Hepatocyte (in vitro differentiated cells): ENCODE results near the gene PLXND1. TPM values are rescaled to one million over a fixed set of nuclear protein-coding genes. Genes with fewer than 3 reads are reported as not detected.

Experiments
- DNase-seq: peaks from one replicate; pipeline ENCODE4 v3.0.0-alpha.2; 2016; ENCODE audit warnings: low spot score
- H2AFZ ChIP-seq: fragments of 200-600 bp; sonication (generic); 2 replicates; pipeline ENCODE4 v1.6.0; 2016; ENCODE audit warnings: antibody characterized with exemption, mild to moderate bottlenecking
- H3K27ac ChIP-seq: fragments of 200-600 bp; sonication (generic); 2 replicates; pipeline ENCODE4 v1.5.1; 2016; ENCODE audit warnings: mild to moderate bottlenecking
- H3K27me3 ChIP-seq: fragments of 200-600 bp; sonication (generic); 2 replicates; pipeline ENCODE4 v1.6.1; 2016
- H3K36me3 ChIP-seq: fragments of 200-600 bp; sonication (generic); replicated peaks from 2 replicates; pipeline ENCODE4 v1.5.1; 2016; ENCODE audit warnings: low read depth; ENCODE audit not compliant: insufficient read depth
- H3K4me1 ChIP-seq: fragments of 200-600 bp; sonication (generic); 2 replicates; pipeline ENCODE4 v1.5.1; 2016; ENCODE audit warnings: mild to moderate bottlenecking, moderate library complexity; ENCODE audit not compliant: insufficient read depth
- H3K4me2 ChIP-seq: fragments of 200-600 bp; sonication (generic); 2 replicates; pipeline ENCODE4 v1.6.0; 2016
- H3K4me3 ChIP-seq: fragments of 200-600 bp; sonication (generic); 2 replicates; pipeline ENCODE4 v1.5.1; 2016; ENCODE audit warnings: mild to moderate bottlenecking
- H3K79me2 ChIP-seq: fragments of 200-600 bp; sonication (generic); 2 replicates; pipeline ENCODE4 v1.6.0; 2017; ENCODE audit warnings: mild to moderate bottlenecking
- H3K9me2 ChIP-seq: fragments of 200-600 bp; sonication (generic); replicated peaks from 2 replicates; pipeline ENCODE4 v1.6.0; 2017; ENCODE audit warnings: mild to moderate bottlenecking; ENCODE audit not compliant: insufficient read depth
- H3K9me3 ChIP-seq: fragments of 200-600 bp; sonication (generic); 2 replicates; pipeline ENCODE4 v1.5.1; 2016; ENCODE audit warnings: low read depth, mild to moderate bottlenecking
- H4K20me1 ChIP-seq: fragments of 200-600 bp; sonication (generic); 2 replicates; pipeline ENCODE4 v1.6.0; 2016; ENCODE audit warnings: mild to moderate bottlenecking; ENCODE audit not compliant: insufficient read depth, poor library complexity, severe bottlenecking
- EZH2 ChIP-seq: fragments of 200-600 bp; sonication (generic); IDR thresholded peaks from 2 replicates; pipeline ENCODE4 v1.6.1; 2016; ENCODE audit warnings: antibody characterized with exemption, mild to moderate bottlenecking, borderline replicate concordance
- EZH2phosphoT487 ChIP-seq: fragments of 200-600 bp; sonication (generic); IDR thresholded peaks from one replicate; pipeline ENCODE4 v1.6.1; 2018; ENCODE audit warnings: antibody characterized with exemption, mild to moderate bottlenecking, low read depth, moderate library complexity; ENCODE audit not compliant: unreplicated experiment, severe bottlenecking
- WGBS: methylation state at CpG from one replicate; pipeline ENCODE4 v1.1.6; 2016; ENCODE audit warnings: low lambda C conversion rate; ENCODE audit errors: missing lambda C conversion rate; 5-methylcytosine and 5-hydroxymethylcytosine counted together
- polyA plus RNA-seq: library from polyadenylated mRNA; unstranded; fragments of >200 nt; fragmentation: Nextera tagmentation; extraction: Ambion mirVana; gene quantifications from 2 replicates; pipeline ENCODE4 v1.2.1, GENCODE V29; 2016
- total RNA-seq: library from RNA; depleted of rRNA; stranded (reverse); fragments of >200 nt; gene quantifications from 2 replicates; pipeline ENCODE4 v1.2.3, GENCODE V29; 2014
- TF ChIP-seq, protein P1 (sequence below): fragments of 200-600 bp; sonication (generic); IDR thresholded peaks from 2 replicates; pipeline ENCODE4 v1.5.1; 2016; ENCODE audit warnings: antibody characterized with exemption, mild to moderate bottlenecking; ENCODE audit not compliant: poor library complexity

PLXND1 gene
- total and polyA plus RNA-seq, 2 experiments from 2014 or later = 36.3 to 45.3 TPM

DNA sequence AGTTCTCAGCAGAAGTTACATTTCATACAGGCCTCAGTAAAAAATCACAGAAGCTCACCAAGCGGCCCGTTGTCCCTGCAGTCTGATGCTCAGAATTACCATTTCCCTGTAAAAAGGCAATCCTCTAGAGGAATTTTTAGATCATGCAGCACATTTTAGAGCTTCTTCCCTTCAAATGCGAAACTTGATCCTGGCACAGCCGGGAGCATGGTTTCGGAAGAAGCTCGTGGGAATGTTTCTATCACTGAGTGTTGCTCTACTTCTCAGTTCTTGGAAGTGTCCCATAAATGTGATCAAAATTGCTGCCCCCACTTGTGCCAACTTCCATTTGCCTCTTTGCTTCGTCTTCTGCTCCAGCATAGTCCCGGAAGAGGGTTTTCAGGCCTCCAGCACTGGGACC is 67.3 kb downstream of the PLXND1 start:
- H3K27ac ChIP-seq = no peak overlapping the region
- H4K20me1 ChIP-seq = no peaks in the 10 kb centered on the region
- no peaks in the 10 kb centered on the region for H3K79me2 ChIP-seq
- no peak overlapping the region for H2AFZ ChIP-seq
- peaks cover 14% of the 10 kb centered on the region for H3K4me1 ChIP-seq
- no peaks in the 10 kb centered on the region for H3K9me3 ChIP-seq
- H3K36me3 ChIP-seq = no peaks in the 10 kb centered on the region
- H3K27me3 ChIP-seq = no peaks in the 10 kb centered on the region
- no peak for DNase-seq
- H3K9me2 ChIP-seq = no peaks in the 10 kb centered on the region
- no peak for TF ChIP-seq EZH2phosphoT487
- TF ChIP-seq, protein P1, sequence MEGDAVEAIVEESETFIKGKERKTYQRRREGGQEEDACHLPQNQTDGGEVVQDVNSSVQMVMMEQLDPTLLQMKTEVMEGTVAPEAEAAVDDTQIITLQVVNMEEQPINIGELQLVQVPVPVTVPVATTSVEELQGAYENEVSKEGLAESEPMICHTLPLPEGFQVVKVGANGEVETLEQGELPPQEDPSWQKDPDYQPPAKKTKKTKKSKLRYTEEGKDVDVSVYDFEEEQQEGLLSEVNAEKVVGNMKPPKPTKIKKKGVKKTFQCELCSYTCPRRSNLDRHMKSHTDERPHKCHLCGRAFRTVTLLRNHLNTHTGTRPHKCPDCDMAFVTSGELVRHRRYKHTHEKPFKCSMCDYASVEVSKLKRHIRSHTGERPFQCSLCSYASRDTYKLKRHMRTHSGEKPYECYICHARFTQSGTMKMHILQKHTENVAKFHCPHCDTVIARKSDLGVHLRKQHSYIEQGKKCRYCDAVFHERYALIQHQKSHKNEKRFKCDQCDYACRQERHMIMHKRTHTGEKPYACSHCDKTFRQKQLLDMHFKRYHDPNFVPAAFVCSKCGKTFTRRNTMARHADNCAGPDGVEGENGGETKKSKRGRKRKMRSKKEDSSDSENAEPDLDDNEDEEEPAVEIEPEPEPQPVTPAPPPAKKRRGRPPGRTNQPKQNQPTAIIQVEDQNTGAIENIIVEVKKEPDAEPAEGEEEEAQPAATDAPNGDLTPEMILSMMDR = no peak
- no peak for TF ChIP-seq EZH2
- H3K4me2 ChIP-seq = no peak overlapping the region
- 62% methylated on average over 8 of the region's 8 CpGs for WGBS
- no peak overlapping the region for H3K4me3 ChIP-seq

DNA sequence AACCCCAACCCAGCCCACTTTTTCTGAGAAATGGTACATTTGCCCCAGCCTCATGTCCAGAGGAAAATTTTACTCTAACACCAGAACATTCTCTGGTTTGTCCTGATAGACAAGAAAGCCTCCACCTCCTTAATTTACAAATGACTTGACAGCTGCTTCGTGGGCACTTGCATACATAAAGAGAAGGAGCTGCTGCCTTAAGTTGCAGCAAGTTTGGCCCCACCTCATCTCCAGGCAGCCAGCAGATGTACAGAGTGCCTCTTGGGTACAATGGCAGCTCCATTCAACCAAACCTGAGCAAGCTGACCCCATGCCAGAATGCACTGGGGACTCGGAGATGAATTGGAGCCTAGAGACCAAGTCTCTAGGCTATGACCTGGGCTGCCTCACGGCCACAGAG is 69.7 kb downstream of the PLXND1 start:
- Histone ChIP-seq H4K20me1 (no peaks in the 10 kb centered on the region), H3K4me2 (no peak overlapping the region), H3K4me1 (peaks cover 19% of the 10 kb centered on the region), H3K36me3 (no peaks in the 10 kb centered on the region), H3K79me2 (no peaks in the 10 kb centered on the region), H3K27ac (no peak overlapping the region), H2AFZ (no peak overlapping the region), H3K9me3 (no peaks in the 10 kb centered on the region), H3K9me2 (no peaks in the 10 kb centered on the region), H3K4me3 (no peak overlapping the region), H3K27me3 (no peaks in the 10 kb centered on the region)
- DNase-seq = no peak
- TF ChIP-seq EZH2 (no peak), EZH2phosphoT487 (no peak)
- TF ChIP-seq, protein P1 = no peak
- WGBS = 90% methylated on average over 3 of the region's 3 CpGs

DNA sequence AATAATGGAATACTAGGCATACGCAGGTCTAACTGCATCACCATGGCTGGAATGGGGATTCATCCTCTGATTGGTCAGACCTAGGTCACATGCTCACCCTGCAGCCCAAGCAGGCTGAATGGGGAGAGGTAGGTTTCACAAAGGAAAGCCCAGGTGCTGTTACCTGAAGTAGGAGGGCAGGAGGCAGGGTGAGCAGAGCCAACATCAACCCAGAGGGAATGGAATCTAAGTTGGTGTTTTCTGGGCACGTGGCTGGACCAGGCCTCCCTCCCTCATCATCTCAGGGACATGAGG is 70.2 kb downstream of the PLXND1 start:
- Histone ChIP-seq H2AFZ (no peak overlapping the region), H3K4me1 (peaks cover 19% of the 10 kb centered on the region), H3K36me3 (no peaks in the 10 kb centered on the region), H3K4me3 (no peak overlapping the region), H3K27ac (no peak overlapping the region), H3K9me2 (no peaks in the 10 kb centered on the region), H3K4me2 (no peak overlapping the region), H4K20me1 (no peaks in the 10 kb centered on the region), H3K79me2 (no peaks in the 10 kb centered on the region), H3K9me3 (no peaks in the 10 kb centered on the region), H3K27me3 (no peaks in the 10 kb centered on the region)
- TF ChIP-seq EZH2 (no peak), EZH2phosphoT487 (no peak)
- TF ChIP-seq, protein P1 = no peak
- 96% methylated on average over 2 of the region's 2 CpGs for WGBS
- DNase-seq = no peak

DNA sequence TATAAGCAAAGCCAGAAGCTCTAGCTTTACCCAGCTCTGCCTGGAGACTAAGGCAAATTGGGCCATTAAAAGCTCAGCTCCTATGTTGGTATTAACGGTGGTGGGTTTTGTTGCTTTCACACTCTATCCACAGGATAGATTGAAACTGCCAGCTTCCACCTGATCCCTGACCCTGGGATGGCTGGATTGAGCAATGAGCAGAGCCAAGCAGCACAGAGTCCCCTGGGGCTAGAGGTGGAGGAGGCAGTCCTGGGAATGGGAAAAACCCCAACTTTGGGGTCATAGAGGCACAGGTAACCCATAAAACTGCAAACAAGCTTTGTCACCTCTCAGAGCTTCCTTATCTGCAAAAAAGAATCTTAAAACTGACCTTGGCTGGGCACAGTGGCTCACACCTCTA is 71.4 kb downstream of the PLXND1 start:
- H3K9me3 ChIP-seq = no peaks in the 10 kb centered on the region
- H3K4me1 ChIP-seq = peaks cover 24% of the 10 kb centered on the region
- WGBS = 33% methylated on average over 1 of the region's 1 CpG
- no peaks in the 10 kb centered on the region for H3K36me3 ChIP-seq
- no peak overlapping the region for H3K4me3 ChIP-seq
- TF ChIP-seq EZH2 (no peak), EZH2phosphoT487 (no peak)
- TF ChIP-seq, protein P1 = no peak
- H3K9me2 ChIP-seq = no peaks in the 10 kb centered on the region
- DNase-seq = no peak
- peak overlapping the region; percentile 76 for H3K27ac ChIP-seq
- H2AFZ ChIP-seq = no peak overlapping the region
- H3K4me2 ChIP-seq = no peak overlapping the region
- no peaks in the 10 kb centered on the region for H3K27me3 ChIP-seq
- H4K20me1 ChIP-seq = no peaks in the 10 kb centered on the region
- H3K79me2 ChIP-seq = no peaks in the 10 kb centered on the region
